ENCODE measurements around the gene COQ3.

The COQ3 gene

DNA sequence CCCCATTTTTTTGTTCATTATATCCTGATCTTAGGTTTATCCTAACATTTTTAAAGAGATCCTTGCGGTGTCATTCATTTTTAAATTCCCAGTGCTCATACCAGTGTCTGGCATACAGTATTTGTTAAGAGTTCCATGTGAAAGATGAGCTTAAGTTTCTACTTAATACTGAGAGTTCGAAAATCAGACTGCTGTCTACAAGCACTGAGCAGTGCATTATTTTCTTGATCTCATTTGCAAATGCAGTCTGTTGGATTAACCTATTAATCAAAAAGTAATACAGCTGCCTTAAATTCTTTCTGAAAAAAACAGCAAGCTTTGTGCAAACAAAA is 663 bp downstream of the COQ3 start:
- POLR2A ChIA-PET (ENCODE audit: low non-redundant PET) = no interaction called here
- CTCF ChIA-PET = no interaction called here
- TF ChIP-seq, protein P1, sequence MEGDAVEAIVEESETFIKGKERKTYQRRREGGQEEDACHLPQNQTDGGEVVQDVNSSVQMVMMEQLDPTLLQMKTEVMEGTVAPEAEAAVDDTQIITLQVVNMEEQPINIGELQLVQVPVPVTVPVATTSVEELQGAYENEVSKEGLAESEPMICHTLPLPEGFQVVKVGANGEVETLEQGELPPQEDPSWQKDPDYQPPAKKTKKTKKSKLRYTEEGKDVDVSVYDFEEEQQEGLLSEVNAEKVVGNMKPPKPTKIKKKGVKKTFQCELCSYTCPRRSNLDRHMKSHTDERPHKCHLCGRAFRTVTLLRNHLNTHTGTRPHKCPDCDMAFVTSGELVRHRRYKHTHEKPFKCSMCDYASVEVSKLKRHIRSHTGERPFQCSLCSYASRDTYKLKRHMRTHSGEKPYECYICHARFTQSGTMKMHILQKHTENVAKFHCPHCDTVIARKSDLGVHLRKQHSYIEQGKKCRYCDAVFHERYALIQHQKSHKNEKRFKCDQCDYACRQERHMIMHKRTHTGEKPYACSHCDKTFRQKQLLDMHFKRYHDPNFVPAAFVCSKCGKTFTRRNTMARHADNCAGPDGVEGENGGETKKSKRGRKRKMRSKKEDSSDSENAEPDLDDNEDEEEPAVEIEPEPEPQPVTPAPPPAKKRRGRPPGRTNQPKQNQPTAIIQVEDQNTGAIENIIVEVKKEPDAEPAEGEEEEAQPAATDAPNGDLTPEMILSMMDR (conservative IDR thresholded peaks at IDR 0.05; ENCODE audit: low read depth) = no peak
- peak overlapping the region; percentile 90 for H3K27ac ChIP-seq
- DNase-seq (ENCODE audit: low spot score) = no peak

DNA sequence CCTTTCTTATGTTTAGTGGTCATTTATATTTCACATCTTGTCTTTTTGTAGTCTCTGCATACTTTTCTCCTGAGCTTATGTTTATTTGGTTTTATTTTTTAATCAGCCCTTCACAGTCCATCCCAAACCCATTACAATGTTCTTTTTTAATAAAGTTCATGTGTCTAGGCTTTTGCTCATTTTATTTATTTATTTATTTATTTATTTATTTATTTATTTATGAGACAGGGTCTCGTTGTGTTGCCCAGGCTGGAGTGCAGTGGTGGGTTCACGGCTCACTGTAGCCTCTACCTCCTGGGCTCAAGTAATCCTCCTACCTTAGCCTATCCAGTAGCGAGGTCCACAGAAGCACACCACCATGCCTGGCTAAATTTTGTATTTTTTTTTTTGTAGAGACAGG is 3.1 kb downstream of the COQ3 start:
- TF ChIP-seq, protein P1 (conservative IDR thresholded peaks at IDR 0.05; ENCODE audit: low read depth) = no peak
- H3K27ac ChIP-seq = no peak overlapping the region
- POLR2A ChIA-PET (ENCODE audit: low non-redundant PET) = interaction anchor here (0.6 kb wide), 1 partner anchor 555 kb away, joined by 3 read pairs; no protein-coding TSS in a partner anchor
- CTCF ChIA-PET = no interaction called here
- no peak for DNase-seq (ENCODE audit: low spot score)

DNA sequence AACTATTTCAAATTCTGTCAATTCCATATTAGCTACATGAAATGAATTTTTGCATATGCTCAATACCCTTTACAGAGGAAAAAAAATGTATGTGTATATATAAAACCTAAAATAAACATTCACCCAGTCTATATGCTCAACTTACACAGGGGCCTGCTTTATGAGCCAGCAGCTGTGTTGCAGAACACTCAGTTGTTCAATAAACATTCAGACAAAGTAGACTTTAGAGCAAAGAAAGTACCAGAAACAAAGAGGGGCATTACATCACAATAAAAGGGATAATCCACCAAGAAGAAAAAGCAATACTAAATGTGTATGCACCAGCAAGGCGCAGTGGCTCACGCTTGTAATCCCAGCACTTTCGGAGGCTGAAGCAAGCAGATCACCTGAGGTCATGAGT is 9.5 kb downstream of the COQ3 start:
- TF ChIP-seq, protein P1 (conservative IDR thresholded peaks at IDR 0.05; ENCODE audit: low read depth) = no peak
- CTCF ChIA-PET = no interaction called here
- DNase-seq (ENCODE audit: low spot score) = no peak
- H3K27ac ChIP-seq = no peak overlapping the region
- POLR2A ChIA-PET (ENCODE audit: low non-redundant PET) = no interaction called here

DNA sequence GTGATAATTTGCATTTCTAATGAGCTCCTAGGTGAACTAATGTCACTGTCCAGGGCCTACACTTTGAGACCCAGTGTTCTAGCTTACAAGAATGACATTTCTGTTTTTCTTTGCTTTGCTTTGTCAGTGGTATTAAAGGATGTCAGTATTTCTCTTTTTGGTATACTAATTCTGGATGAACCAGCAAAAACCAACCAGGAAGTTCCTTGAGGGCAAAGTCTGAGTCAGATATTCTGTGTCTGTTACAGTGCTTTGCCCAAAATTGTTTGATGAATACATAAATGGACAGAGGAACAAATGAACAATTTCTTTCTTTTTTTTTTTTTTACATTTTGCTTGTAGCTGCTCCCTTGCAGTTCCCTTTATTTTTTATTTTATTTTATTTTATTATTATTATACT is 15.4 kb downstream of the COQ3 start:
- ChIA-PET POLR2A (ENCODE audit: low non-redundant PET) (no interaction called here), CTCF (no interaction called here)
- TF ChIP-seq, protein P1 (conservative IDR thresholded peaks at IDR 0.05; ENCODE audit: low read depth) = no peak
- no peak overlapping the region for H3K27ac ChIP-seq
- no peak for DNase-seq (ENCODE audit: low spot score)

DNA sequence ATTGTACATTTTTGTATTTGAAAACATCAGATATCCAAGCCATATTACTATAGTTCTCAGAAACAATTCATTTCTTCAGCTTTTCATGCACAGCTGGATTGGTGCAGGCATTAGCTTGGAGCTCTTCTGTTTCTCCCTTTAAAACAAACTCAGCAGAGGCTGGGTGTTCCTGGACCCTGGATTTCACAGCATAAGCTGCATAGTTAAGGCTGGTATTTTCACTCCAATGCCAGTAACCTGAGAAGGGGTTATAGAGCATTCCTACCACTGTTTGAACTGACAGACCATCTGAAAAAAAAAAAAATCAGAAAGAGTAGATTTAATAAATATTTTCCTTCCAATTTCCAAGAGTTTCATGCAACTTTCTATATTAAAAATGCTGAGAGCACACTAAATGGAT is 24.5 kb downstream of the COQ3 start:
- H3K27ac ChIP-seq = no peak overlapping the region
- DNase-seq (ENCODE audit: low spot score) = no peak
- CTCF ChIA-PET = interaction anchor here (1.0 to 1.2 kb wide), 2 partner anchors 35 to 39 kb away, joined by 4 read pairs; no protein-coding TSS in a partner anchor

DNA sequence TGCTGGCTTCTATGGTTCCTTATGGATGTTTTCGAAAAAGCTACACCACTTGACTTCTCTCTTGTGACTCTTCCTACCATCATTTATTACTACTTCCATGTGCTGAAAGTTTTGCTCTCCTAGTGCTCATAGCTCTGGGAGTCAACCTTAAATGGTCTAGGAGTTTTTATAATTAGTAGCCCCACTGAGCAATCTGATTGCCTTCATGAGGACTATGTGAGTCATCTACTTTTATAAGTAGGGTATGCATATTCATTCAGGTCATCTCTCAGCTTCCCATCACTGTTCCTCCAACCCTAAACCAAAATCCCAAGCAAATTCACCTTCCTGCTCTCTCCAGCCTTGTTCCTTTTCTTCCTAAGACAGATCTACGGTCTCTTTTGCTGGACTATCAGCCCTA is 27.1 kb downstream of the COQ3 start:
- CTCF ChIA-PET = no interaction called here
- POLR2A ChIA-PET (ENCODE audit: low non-redundant PET) = no interaction called here
- TF ChIP-seq, protein P1 (conservative IDR thresholded peaks at IDR 0.05; ENCODE audit: low read depth) = no peak

More for the DNA sequence above, 24.5 kb downstream of the COQ3 start:
- POLR2A ChIA-PET (ENCODE audit: low non-redundant PET) = no interaction called here
- TF ChIP-seq, protein P1 (conservative IDR thresholded peaks at IDR 0.05; ENCODE audit: low read depth) = no peak

DNA sequence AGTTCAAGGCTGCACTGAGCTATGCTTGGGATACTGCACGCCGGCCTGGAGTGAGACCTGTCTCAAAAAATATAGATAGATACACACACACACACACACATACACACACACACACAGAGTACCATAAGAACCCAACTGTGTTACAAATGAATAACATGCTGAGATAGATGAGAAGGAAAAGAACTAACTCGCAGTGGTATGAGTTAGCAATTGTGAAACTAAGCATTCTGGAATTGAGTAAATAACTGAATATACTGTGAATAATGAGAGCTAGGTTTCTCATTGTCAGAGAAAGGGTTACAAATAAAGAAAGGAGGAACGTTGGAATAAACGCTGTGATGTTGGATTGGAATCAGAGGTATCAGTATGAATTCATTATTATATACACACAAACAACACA is 30.0 kb downstream of the COQ3 start:
- TF ChIP-seq, protein P1 (conservative IDR thresholded peaks at IDR 0.05; ENCODE audit: low read depth) = no peak
- ChIA-PET CTCF (no interaction called here), POLR2A (ENCODE audit: low non-redundant PET) (no interaction called here)
- DNase-seq (ENCODE audit: low spot score) = no peak
- no peak overlapping the region for H3K27ac ChIP-seq

More for the DNA sequence above, 27.1 kb downstream of the COQ3 start:
- H3K27ac ChIP-seq = no peak overlapping the region
- no peak for DNase-seq (ENCODE audit: low spot score)

Data from RWPE1 (cell line).